ENCODE results near the gene ERI3.
A peak's percentile ranks its signal among the peaks of the same experiment; 100 is the strongest.

Gene ERI3

GRCh38 chr1:44380666-44381177 lies 25.7 kb upstream of the ERI3 start:
- no peak for TF ChIP-seq CTCF (IDR thresholded peaks at IDR 0.05; ENCODE audit: extremely low read depth, insufficient read depth, missing control alignments)
- DNase-seq (ENCODE audit: low spot score): no peak
- in situ Hi-C loops (cut with MboI; ENCODE audit: low pct_unique_long_range_greater_than_20kb, low sequenced_read_pairs, unreplicated experiment): no loop called here

- in situ Hi-C loops (cut with MboI; ENCODE audit: low pct_unique_long_range_greater_than_20kb, low sequenced_read_pairs, unreplicated experiment): loop anchor here (10.0 kb wide), 1 partner anchor 217 kb away; no protein-coding TSS in a partner anchor
- DNase-seq (ENCODE audit: low spot score): peak; percentile 55
Observed at GRCh38 chr1:44377925-44378784, 23.1 kb upstream of the ERI3 start.

GRCh38 chr1:44375547-44375946 lies 20.5 kb upstream of the ERI3 start:
- in situ Hi-C loops (cut with MboI; ENCODE audit: low pct_unique_long_range_greater_than_20kb, low sequenced_read_pairs, unreplicated experiment): loop anchor here (10.0 kb wide), 1 partner anchor 219 kb away; no protein-coding TSS in a partner anchor
- no peak for TF ChIP-seq CTCF (IDR thresholded peaks at IDR 0.05; ENCODE audit: extremely low read depth, insufficient read depth, missing control alignments)
- DNase-seq (ENCODE audit: low spot score): no peak

More at GRCh38 chr1:44377925-44378784, 23.1 kb upstream of the ERI3 start:
- peak; percentile 75 for TF ChIP-seq CTCF (IDR thresholded peaks at IDR 0.05; ENCODE audit: extremely low read depth, insufficient read depth, missing control alignments)

DNA sequence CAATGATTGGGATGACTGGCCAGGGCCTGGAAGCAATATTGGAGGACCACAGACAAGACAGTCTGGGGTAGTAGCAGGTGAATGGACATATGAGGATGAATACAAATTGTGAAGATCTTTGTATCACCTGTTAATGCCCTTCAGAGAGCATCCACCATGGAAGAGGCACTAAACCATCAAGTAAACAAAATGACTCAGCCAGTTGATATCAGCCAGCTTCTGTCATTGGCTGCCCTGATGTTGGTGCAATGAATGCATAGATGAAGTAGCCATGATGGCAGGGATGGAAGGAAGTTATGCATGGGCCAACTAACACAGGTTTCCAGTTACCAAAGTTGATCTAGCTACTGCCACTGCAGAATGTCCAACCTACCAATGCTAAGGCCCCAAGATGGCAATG lies 16.1 kb upstream of the ERI3 start:
- TF ChIP-seq CTCF (IDR thresholded peaks at IDR 0.05; ENCODE audit: extremely low read depth, insufficient read depth, missing control alignments): no peak
- DNase-seq (ENCODE audit: low spot score): no peak
- in situ Hi-C loops (cut with MboI; ENCODE audit: low pct_unique_long_range_greater_than_20kb, low sequenced_read_pairs, unreplicated experiment): loop anchor here (10.0 kb wide), 1 partner anchor 224 kb away; no protein-coding TSS in a partner anchor

- in situ Hi-C loops (cut with MboI; ENCODE audit: low pct_unique_long_range_greater_than_20kb, low sequenced_read_pairs, unreplicated experiment): no loop called here
- TF ChIP-seq CTCF (IDR thresholded peaks at IDR 0.05; ENCODE audit: extremely low read depth, insufficient read depth, missing control alignments): no peak
- DNase-seq (ENCODE audit: low spot score): no peak
Observed at GRCh38 chr1:44368471-44369151, 13.6 kb upstream of the ERI3 start.

DNA sequence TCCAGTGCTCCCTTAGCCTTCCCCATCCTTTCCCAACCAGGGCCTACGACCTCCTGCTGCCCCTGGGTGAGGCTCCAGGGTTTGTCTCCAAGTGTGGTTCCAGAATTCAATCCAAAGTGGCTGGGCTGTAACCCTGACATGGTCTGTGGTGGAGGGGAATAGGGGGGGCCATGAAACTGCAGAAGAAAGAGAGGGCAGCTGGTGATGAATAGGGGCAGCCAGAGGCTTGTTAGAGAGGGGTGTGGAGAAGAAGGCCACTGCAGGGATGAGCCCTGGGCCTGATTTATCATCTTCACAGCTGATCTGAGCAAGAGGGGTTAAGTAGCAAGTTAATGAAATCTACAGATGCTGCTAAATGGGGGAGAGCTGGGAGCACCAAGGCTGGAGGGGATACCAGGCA lies 12.9 kb upstream of the ERI3 start:
- DNase-seq (ENCODE audit: low spot score): no peak
- in situ Hi-C loops (cut with MboI; ENCODE audit: low pct_unique_long_range_greater_than_20kb, low sequenced_read_pairs, unreplicated experiment): no loop called here
- TF ChIP-seq CTCF (IDR thresholded peaks at IDR 0.05; ENCODE audit: extremely low read depth, insufficient read depth, missing control alignments): no peak

Measured in GM13977 (cell line).